HepG2 (cell line): ENCODE data around the gene SLC38A2. TPM values are rescaled to one million over a fixed set of nuclear protein-coding genes. Genes with fewer than 3 reads are reported as not detected.
A peak's percentile ranks its signal among the peaks of the same experiment; 100 is the strongest.

ENCODE experiments used
- AHR ChIP-seq: IDR thresholded peaks from 2 replicates; pipeline ENCODE4 v1.6.1; 2018; ENCODE audit warnings: missing genetic modification reagents, missing compliant biosample characterization
- ELF3 ChIP-seq: IDR thresholded peaks from 2 replicates; pipeline ENCODE4 v1.6.1; 2016; ENCODE audit warnings: missing genetic modification reagents, missing compliant biosample characterization
- ETV5 ChIP-seq: IDR thresholded peaks from 2 replicates; pipeline ENCODE4 v1.6.1; 2018; ENCODE audit warnings: missing biosample characterization, missing genetic modification reagents, inconsistent platforms, borderline replicate concordance
- MTA3 ChIP-seq: sonication (generic); formaldehyde crosslinking; IDR thresholded peaks from 2 replicates; pipeline ENCODE4 v1.4.0; 2020; ENCODE audit warnings: missing genetic modification reagents
- NFKB2 ChIP-seq: sonication (generic); formaldehyde crosslinking; IDR thresholded peaks from 2 replicates; pipeline ENCODE4 v1.4.0; 2020; ENCODE audit warnings: missing genetic modification reagents, borderline replicate concordance
- PCBP2 ChIP-seq: fragments of 200-400 bp; formaldehyde crosslinking; optimal IDR thresholded peaks from 2 replicates; pipeline ENCODE3; 2018; ENCODE audit warnings: low read length, low read depth; ENCODE audit not compliant: poor library complexity, severe bottlenecking
- PHF21A ChIP-seq: sonication (generic); formaldehyde crosslinking; IDR thresholded peaks from 2 replicates; pipeline ENCODE4 v1.5.0; 2020; ENCODE audit warnings: mild to moderate bottlenecking, missing genetic modification reagents
- PLRG1 ChIP-seq: fragments of 450-650 bp; conservative IDR thresholded peaks from 2 replicates; pipeline ENCODE4 v1.6.1; 2016
- POLR2A ChIP-seq, 2 experiments: IDR thresholded peaks; 2 replicates each; pipeline ENCODE4 v1.6.1; 2011; ENCODE audit warnings: low read depth in 2 of 2, low read length in 2 of 2, mild to moderate bottlenecking in 1 of 2, moderate library complexity in 1 of 2; ENCODE audit not compliant: insufficient read depth in 1 of 2
- PTBP1 ChIP-seq: fragments of 200-400 bp; formaldehyde crosslinking; IDR thresholded peaks from 2 replicates; pipeline ENCODE4 v1.6.1; 2018; ENCODE audit warnings: low read length, low read depth; ENCODE audit not compliant: poor library complexity, severe bottlenecking
- RBFOX2 ChIP-seq: fragments of 200-400 bp; formaldehyde crosslinking; IDR thresholded peaks from 2 replicates; pipeline ENCODE4 v1.6.1; 2017; ENCODE audit warnings: low read depth, mild to moderate bottlenecking, low read length
- RBM22 ChIP-seq: fragments of 200-400 bp; formaldehyde crosslinking; optimal IDR thresholded peaks from 2 replicates; pipeline ENCODE3; 2017; ENCODE audit warnings: mild to moderate bottlenecking, low read length, moderate library complexity
- SIN3B ChIP-seq: fragments of 150-350 bp; IDR thresholded peaks from 2 replicates; pipeline ENCODE4 v1.6.1; 2014; ENCODE audit warnings: low read length
- ZNF292 ChIP-seq: sonication (generic); formaldehyde crosslinking; IDR thresholded peaks from 2 replicates; pipeline ENCODE4 v1.8.1; 2022; ENCODE audit warnings: mild to moderate bottlenecking, low read depth, missing genetic modification reagents, borderline replicate concordance
- ZNF616 ChIP-seq: sonication (generic); formaldehyde crosslinking; IDR thresholded peaks from 2 replicates; pipeline ENCODE4 v1.5.0; 2020; ENCODE audit warnings: low read depth, mild to moderate bottlenecking, missing genetic modification reagents
- ZNF772 ChIP-seq: sonication (generic); formaldehyde crosslinking; IDR thresholded peaks from 2 replicates; pipeline ENCODE4 v1.5.0; 2020; ENCODE audit warnings: mild to moderate bottlenecking, missing genetic modification reagents
- polyA plus RNA-seq, 8 experiments: library from polyadenylated mRNA; depleted of rRNA in 3 of 8; stranded (reverse) in 7 of 8; unstranded in 1 of 8; fragments of >200 nt; fragmentation: Illumina TruSeq in 4 of 8; extraction: Trizol in 4 of 8; gene quantifications; 2 replicates each; pipeline versions ENCODE4 v1.2.1 to v1.2.3, GENCODE V29; 2011 to 2016; ENCODE audit warnings: low read depth in 4 of 8, missing spikeins in 1 of 8, mixed read lengths in 1 of 8; ENCODE audit not compliant: insufficient read depth in 1 of 8
- total RNA-seq, 5 experiments: library from RNA; depleted of rRNA; stranded (reverse); fragments of >200 nt; fragmentation: Illumina TruSeq; extraction: Trizol; gene quantifications; 2 replicates each; pipeline ENCODE4 v1.2.3, GENCODE V29; 2016; ENCODE audit warnings: low read depth in 1 of 5
- TF ChIP-seq, protein P1 (sequence below): sonication (generic); formaldehyde crosslinking; IDR thresholded peaks from 2 replicates; pipeline ENCODE4 v1.4.0; 2020; ENCODE audit warnings: missing genetic modification reagents, borderline replicate concordance
- TF ChIP-seq, protein P2 (sequence below): sonication (generic); formaldehyde crosslinking; IDR thresholded peaks from 2 replicates; pipeline ENCODE4 v1.4.0; 2020; ENCODE audit warnings: missing genetic modification reagents
- TF ChIP-seq, protein P3 (sequence below): sonication (generic); formaldehyde crosslinking; IDR thresholded peaks from 2 replicates; pipeline ENCODE4; 2020; ENCODE audit warnings: missing genetic modification reagents, mild to moderate bottlenecking, borderline replicate concordance
- TF ChIP-seq, protein P4 (sequence below): sonication (generic); formaldehyde crosslinking; IDR thresholded peaks from 2 replicates; pipeline ENCODE4 v1.4.0; 2020; ENCODE audit warnings: missing genetic modification reagents, borderline replicate concordance
- TF ChIP-seq, protein P5 (sequence below): sonication (generic); formaldehyde crosslinking; IDR thresholded peaks from 2 replicates; pipeline ENCODE4 v1.5.0; 2020; ENCODE audit warnings: missing genetic modification reagents, mild to moderate bottlenecking, borderline replicate concordance

Gene SLC38A2
- total and polyA plus RNA-seq, 2 of the 13 experiments (the other 11 are each of a cell fraction or from before 2014, with no cell fraction given): 368 to 880 TPM

DNA sequence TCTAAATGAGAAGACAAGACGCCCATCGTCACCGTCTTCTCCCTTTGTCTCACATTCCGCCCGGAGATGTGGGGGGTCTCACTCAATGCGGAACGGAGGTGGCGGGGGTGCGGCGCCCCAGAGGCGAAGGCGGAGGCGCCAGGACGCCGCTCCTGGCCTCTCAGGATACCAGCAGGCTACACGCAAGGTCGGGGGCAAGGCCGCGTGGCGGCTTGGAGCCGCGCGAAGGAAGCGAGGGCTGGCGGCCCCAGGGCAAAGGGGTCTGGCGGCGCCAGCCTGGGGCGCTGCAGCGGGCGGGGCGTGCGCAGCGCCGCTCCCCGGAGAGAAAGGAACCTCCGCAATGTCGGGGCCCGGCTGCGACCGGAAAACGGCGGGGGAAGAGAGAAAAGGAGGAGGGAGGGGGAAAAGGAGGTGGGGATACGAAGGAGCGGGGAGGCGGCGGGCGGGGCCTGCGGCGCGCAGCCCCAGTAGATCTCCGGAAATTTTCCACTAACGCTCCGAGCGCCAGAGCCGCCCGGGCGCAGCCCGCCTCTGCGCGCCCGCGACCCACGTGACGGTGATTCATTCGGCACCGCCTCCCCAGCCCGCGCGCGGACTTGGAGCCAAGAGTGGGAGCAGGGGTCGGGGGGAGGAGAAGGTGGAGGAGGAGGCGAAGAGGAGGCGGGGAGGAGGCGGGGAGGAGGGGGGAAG is 10.5 kb upstream of the SLC38A2 start (continued):
- TF ChIP-seq PTBP1 (no peak), AHR (CRISPR knock-in tag) (0 out of 2 replicates have a peak, but pooled peaks have one; percentile 40), ELF3 (peak; percentile 59), ZNF616 (CRISPR knock-in tag) (no peak), RBFOX2 (peak; percentile 95), SIN3B (no peak), ZNF292 (CRISPR knock-in tag) (no peak), MTA3 (CRISPR knock-in tag) (no peak), ETV5 (CRISPR knock-in tag) (peak; percentile 64; the same call in 1 of the 2 replicates), PHF21A (CRISPR knock-in tag) (no peak), PLRG1 (no peak), RBM22 (no peak), POLR2A (IDR thresholded peaks at IDR 0.05; ENCODE audit: insufficient read depth in 1 of 2, low read depth in 2 of 2, low read length in 2 of 2) (peak in 1 of 2 experiments; percentile 65; a peak in 2 of 4 replicates), ZNF772 (CRISPR knock-in tag) (peak; percentile 50; the same call in 1 of the 2 replicates), NFKB2 (CRISPR knock-in tag) (no peak), PCBP2 (no peak)
- TF ChIP-seq, protein P1, sequence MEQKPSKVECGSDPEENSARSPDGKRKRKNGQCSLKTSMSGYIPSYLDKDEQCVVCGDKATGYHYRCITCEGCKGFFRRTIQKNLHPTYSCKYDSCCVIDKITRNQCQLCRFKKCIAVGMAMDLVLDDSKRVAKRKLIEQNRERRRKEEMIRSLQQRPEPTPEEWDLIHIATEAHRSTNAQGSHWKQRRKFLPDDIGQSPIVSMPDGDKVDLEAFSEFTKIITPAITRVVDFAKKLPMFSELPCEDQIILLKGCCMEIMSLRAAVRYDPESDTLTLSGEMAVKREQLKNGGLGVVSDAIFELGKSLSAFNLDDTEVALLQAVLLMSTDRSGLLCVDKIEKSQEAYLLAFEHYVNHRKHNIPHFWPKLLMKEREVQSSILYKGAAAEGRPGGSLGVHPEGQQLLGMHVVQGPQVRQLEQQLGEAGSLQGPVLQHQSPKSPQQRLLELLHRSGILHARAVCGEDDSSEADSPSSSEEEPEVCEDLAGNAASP (CRISPR knock-in tag): no peak
- TF ChIP-seq, protein P2, sequence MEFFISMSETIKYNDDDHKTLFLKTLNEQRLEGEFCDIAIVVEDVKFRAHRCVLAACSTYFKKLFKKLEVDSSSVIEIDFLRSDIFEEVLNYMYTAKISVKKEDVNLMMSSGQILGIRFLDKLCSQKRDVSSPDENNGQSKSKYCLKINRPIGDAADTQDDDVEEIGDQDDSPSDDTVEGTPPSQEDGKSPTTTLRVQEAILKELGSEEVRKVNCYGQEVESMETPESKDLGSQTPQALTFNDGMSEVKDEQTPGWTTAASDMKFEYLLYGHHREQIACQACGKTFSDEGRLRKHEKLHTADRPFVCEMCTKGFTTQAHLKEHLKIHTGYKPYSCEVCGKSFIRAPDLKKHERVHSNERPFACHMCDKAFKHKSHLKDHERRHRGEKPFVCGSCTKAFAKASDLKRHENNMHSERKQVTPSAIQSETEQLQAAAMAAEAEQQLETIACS: no peak; the same call in 1 of the 2 replicates
- TF ChIP-seq, protein P3, sequence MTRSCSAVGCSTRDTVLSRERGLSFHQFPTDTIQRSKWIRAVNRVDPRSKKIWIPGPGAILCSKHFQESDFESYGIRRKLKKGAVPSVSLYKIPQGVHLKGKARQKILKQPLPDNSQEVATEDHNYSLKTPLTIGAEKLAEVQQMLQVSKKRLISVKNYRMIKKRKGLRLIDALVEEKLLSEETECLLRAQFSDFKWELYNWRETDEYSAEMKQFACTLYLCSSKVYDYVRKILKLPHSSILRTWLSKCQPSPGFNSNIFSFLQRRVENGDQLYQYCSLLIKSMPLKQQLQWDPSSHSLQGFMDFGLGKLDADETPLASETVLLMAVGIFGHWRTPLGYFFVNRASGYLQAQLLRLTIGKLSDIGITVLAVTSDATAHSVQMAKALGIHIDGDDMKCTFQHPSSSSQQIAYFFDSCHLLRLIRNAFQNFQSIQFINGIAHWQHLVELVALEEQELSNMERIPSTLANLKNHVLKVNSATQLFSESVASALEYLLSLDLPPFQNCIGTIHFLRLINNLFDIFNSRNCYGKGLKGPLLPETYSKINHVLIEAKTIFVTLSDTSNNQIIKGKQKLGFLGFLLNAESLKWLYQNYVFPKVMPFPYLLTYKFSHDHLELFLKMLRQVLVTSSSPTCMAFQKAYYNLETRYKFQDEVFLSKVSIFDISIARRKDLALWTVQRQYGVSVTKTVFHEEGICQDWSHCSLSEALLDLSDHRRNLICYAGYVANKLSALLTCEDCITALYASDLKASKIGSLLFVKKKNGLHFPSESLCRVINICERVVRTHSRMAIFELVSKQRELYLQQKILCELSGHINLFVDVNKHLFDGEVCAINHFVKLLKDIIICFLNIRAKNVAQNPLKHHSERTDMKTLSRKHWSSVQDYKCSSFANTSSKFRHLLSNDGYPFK (CRISPR knock-in tag): peak; percentile 49; the same call in 1 of the 2 replicates
- TF ChIP-seq, protein P4, sequence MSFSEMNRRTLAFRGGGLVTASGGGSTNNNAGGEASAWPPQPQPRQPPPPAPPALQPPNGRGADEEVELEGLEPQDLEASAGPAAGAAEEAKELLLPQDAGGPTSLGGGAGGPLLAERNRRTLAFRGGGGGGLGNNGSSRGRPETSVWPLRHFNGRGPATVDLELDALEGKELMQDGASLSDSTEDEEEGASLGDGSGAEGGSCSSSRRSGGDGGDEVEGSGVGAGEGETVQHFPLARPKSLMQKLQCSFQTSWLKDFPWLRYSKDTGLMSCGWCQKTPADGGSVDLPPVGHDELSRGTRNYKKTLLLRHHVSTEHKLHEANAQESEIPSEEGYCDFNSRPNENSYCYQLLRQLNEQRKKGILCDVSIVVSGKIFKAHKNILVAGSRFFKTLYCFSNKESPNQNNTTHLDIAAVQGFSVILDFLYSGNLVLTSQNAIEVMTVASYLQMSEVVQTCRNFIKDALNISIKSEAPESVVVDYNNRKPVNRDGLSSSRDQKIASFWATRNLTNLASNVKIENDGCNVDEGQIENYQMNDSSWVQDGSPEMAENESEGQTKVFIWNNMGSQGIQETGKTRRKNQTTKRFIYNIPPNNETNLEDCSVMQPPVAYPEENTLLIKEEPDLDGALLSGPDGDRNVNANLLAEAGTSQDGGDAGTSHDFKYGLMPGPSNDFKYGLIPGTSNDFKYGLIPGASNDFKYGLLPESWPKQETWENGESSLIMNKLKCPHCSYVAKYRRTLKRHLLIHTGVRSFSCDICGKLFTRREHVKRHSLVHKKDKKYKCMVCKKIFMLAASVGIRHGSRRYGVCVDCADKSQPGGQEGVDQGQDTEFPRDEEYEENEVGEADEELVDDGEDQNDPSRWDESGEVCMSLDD (CRISPR knock-in tag): peak; percentile 75
- TF ChIP-seq, protein P5, sequence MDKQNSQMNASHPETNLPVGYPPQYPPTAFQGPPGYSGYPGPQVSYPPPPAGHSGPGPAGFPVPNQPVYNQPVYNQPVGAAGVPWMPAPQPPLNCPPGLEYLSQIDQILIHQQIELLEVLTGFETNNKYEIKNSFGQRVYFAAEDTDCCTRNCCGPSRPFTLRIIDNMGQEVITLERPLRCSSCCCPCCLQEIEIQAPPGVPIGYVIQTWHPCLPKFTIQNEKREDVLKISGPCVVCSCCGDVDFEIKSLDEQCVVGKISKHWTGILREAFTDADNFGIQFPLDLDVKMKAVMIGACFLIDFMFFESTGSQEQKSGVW (CRISPR knock-in tag): no peak; the same call in 1 of the 2 replicates
